HEK293T (cell line): ENCODE results near the gene PTPN1.
"Not testable (repeated sequence)": the region's sequence is repeated elsewhere in the genome, so short reads cannot be mapped to it uniquely, and the experiment has no call there.

Experiments used
- BHLHE40 ChIP-seq: fragments of 450-650 bp; IDR thresholded peaks from 2 replicates; pipeline ENCODE4 v1.6.1; 2016; ENCODE audit warnings: mild to moderate bottlenecking, moderate library complexity, borderline replicate concordance
- ELF4 ChIP-seq: fragments of 450-650 bp; IDR thresholded peaks from 2 replicates; pipeline ENCODE4 v1.6.1; 2017; ENCODE audit warnings: antibody characterized with exemption
- FOXA1 ChIP-seq: fragments of 450-650 bp; IDR thresholded peaks from 2 replicates; pipeline ENCODE4 v1.6.1; 2016; ENCODE audit warnings: mild to moderate bottlenecking
- FOXM1 ChIP-seq: fragments of 450-650 bp; IDR thresholded peaks from 2 replicates; pipeline ENCODE4 v1.6.1; 2017; ENCODE audit warnings: mild to moderate bottlenecking, borderline replicate concordance
- L3MBTL2 ChIP-seq: fragments of 450-650 bp; conservative IDR thresholded peaks from 2 replicates; pipeline ENCODE4 v1.6.1; 2016; ENCODE audit warnings: mild to moderate bottlenecking
- LEF1 ChIP-seq: fragments of 450-650 bp; IDR thresholded peaks from 2 replicates; pipeline ENCODE4 v1.6.1; 2017; ENCODE audit warnings: mild to moderate bottlenecking, borderline replicate concordance
- SP1 ChIP-seq: fragments of 450-650 bp; IDR thresholded peaks from 2 replicates; pipeline ENCODE4 v1.6.1; 2017
- SUZ12 ChIP-seq: fragments of 450-650 bp; IDR thresholded peaks from 2 replicates; pipeline ENCODE4 v1.6.1; 2016; ENCODE audit warnings: mild to moderate bottlenecking
- TARDBP ChIP-seq: fragments of 450-650 bp; IDR thresholded peaks from 2 replicates; pipeline ENCODE4 v1.6.1; 2016
- ZNF384 ChIP-seq: fragments of 450-650 bp; IDR thresholded peaks from 2 replicates; pipeline ENCODE4 v1.6.1; 2016
- TF ChIP-seq, protein P1 (sequence below): fragments of 450-650 bp; IDR thresholded peaks from 2 replicates; pipeline ENCODE4 v1.6.1; 2016

DNA sequence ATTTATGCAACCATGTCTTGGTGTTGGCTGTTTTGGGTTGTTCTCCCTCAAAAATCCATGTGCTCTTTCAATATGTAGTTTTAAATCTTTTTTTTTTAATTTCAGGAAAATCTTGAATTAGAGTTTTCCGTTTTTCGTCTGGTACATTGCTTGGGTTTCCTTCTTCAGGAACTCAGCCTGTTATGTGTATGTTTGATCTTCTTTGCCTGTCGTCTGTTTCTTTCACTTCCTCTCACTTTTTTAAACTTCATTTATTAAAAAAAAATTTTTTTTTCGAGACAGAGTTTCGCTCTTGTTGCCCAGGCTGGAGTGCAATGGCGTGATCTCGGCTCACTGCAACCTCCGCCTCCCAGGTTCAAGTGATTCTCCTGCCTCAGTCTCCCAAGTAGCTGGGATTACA is 29.6 kb downstream of the PTPN1 start:
- TF ChIP-seq SUZ12, FOXM1, ELF4, SP1, TARDBP, BHLHE40, LEF1, L3MBTL2, ZNF384, FOXA1: not testable (repeated sequence)
- TF ChIP-seq, protein P1, sequence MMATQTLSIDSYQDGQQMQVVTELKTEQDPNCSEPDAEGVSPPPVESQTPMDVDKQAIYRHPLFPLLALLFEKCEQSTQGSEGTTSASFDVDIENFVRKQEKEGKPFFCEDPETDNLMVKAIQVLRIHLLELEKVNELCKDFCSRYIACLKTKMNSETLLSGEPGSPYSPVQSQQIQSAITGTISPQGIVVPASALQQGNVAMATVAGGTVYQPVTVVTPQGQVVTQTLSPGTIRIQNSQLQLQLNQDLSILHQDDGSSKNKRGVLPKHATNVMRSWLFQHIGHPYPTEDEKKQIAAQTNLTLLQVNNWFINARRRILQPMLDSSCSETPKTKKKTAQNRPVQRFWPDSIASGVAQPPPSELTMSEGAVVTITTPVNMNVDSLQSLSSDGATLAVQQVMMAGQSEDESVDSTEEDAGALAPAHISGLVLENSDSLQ = not testable (repeated sequence)
